ENCODE results near the gene ARHGEF7. TPM values are rescaled to one million over a fixed set of nuclear protein-coding genes. Genes with fewer than 3 reads are reported as not detected.

ARHGEF7 gene
- total RNA-seq, 1 experiment from 2014 or later, result 46.2 TPM

DNA sequence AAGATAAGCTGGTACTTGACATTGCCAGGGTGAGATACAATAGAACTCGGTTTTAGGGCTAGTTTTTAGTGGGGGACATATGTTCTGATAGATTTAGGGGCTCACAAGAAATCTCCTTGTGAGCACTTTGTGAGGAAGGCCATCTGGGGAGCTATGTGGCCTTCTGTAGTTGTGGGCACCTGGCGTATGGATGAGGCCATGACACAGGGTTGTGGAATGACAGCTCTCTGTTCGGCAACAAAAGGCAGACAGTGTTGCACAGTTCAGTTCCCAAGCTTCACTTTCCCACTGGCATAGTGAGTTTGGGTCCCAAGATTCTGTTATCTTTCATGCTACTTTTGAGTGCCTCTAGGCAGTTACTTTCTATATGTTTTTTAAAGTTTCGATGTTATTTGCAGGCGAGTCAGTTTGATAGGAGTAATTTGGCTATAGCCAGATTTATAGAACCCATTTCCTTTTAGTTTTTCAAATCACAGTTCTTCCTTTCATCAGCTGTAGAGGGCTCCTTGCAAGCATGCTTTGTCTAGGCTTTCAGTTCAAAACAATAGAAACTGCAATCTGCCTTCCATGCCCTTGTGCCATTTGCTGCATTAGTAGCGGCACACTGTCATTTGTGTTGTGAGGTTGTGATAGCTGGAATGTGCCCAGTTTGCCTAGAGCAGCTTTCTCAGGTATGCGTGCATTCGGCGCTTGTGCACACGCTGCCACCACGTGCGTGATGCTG, 134.7 kb downstream of the ARHGEF7 start:
- POLR2A ChIA-PET, result no interaction called here

More for the DNA sequence above, 134.7 kb downstream of the ARHGEF7 start:
- Histone ChIP-seq H3K79me2 (ENCODE audit: insufficient read depth, low read length) (peaks cover 28% of the 10 kb centered on the region; the same call in 1 of the 2 replicates), H4K20me1 (ENCODE audit: insufficient read depth) (no peaks in the 10 kb centered on the region), H3K9me2 (ENCODE audit: insufficient read depth) (no peaks in the 10 kb centered on the region), H3K9me3 (ENCODE audit: control insufficient read depth in 1 of 2, insufficient read depth in 1 of 2, low read depth in 1 of 2, low read length in 2 of 2) (no peaks in the 10 kb centered on the region), H3K9ac (ENCODE audit: low read length) (no peak overlapping the region), H3K27ac (ENCODE audit: low read depth, low read length) (no peak overlapping the region), H3K4me3 (replicated peaks in 1 of 2; ENCODE audit: low read depth in 1 of 2, low read length in 2 of 2) (no peak overlapping the region), H3K27me3 (ENCODE audit: insufficient read depth, low read length) (no peaks in the 10 kb centered on the region), H3K36me3 (ENCODE audit: control insufficient read depth in 1 of 2, insufficient read depth in 2 of 2, low read length in 2 of 2) (peaks cover 2 to 10% of the 10 kb centered on the region in 2 experiments; a peak in 1 of 4 replicates), H2AFZ (ENCODE audit: low read depth, low read length, poor library complexity, severe bottlenecking) (no peak overlapping the region), H3K4me1 (ENCODE audit: control insufficient read depth in 1 of 2, insufficient read depth in 2 of 2, low read length in 2 of 2) (no peaks in the 10 kb centered on the region), H3K4me2 (ENCODE audit: low read length) (no peak overlapping the region)
- ChIA-PET RAD21 (ENCODE audit: low non-redundant PET in 1 of 2, low total read pairs in 2 of 2, uncharacterized antibody in 2 of 2, unreplicated experiment in 2 of 2) (no interaction called here), CTCF (no interaction called here)
- no TSS peak for BruUV-seq (replicated peaks)
- ATAC-seq, result no peak
- no peak for DNase-seq (ENCODE audit: low read depth, low spot score)
- intact Hi-C loops (cut with micrococcal nuclease), result loop anchor here (10.0 kb wide), 1 partner anchor 65 kb away; no protein-coding TSS in a partner anchor
- TF ChIP-seq ZNF274 (IDR thresholded peaks at IDR 0.05; ENCODE audit: low read depth, low read length) (no peak), ATF3 (IDR thresholded peaks at IDR 0.05) (no peak), CTCF (IDR thresholded peaks at IDR 0.05 in 2 of 3, conservative IDR thresholded peaks at IDR 0.05 in 1 of 3; ENCODE audit: borderline replicate concordance in 1 of 3, insufficient read depth in 1 of 3, low read depth in 2 of 3, low read length in 2 of 3) (no peak), YY1 (IDR thresholded peaks at IDR 0.05; ENCODE audit: extremely low read depth, insufficient replicate concordance, low read depth, low read length) (no peak), SP1 (IDR thresholded peaks at IDR 0.05; ENCODE audit: low read depth) (no peak), ELF1 (IDR thresholded peaks at IDR 0.05; ENCODE audit: borderline replicate concordance, low read depth) (no peak), RAD21 (IDR thresholded peaks at IDR 0.05; ENCODE audit: low read depth) (no peak), TCF7L2 (IDR thresholded peaks at IDR 0.05; ENCODE audit: borderline replicate concordance, extremely low read depth, insufficient read depth, insufficient read length) (no peak), CBX3 (IDR thresholded peaks at IDR 0.05; ENCODE audit: low read depth) (no peak), JUND (IDR thresholded peaks at IDR 0.05) (no peak), POLR2AphosphoS5 (IDR thresholded peaks at IDR 0.05; ENCODE audit: low read depth, low read length) (no peak), EGR1 (IDR thresholded peaks at IDR 0.05; ENCODE audit: low read depth) (no peak), EZH2phosphoT487 (IDR thresholded peaks at IDR 0.05; ENCODE audit: borderline replicate concordance) (no peak), ZFX (IDR thresholded peaks at IDR 0.05) (no peak), SRF (IDR thresholded peaks at IDR 0.05; ENCODE audit: low read depth) (no peak), EZH2 (IDR thresholded peaks at IDR 0.05) (no peak), SIN3A (IDR thresholded peaks at IDR 0.05; ENCODE audit: low read depth) (no peak)
- TF ChIP-seq, protein P1, sequence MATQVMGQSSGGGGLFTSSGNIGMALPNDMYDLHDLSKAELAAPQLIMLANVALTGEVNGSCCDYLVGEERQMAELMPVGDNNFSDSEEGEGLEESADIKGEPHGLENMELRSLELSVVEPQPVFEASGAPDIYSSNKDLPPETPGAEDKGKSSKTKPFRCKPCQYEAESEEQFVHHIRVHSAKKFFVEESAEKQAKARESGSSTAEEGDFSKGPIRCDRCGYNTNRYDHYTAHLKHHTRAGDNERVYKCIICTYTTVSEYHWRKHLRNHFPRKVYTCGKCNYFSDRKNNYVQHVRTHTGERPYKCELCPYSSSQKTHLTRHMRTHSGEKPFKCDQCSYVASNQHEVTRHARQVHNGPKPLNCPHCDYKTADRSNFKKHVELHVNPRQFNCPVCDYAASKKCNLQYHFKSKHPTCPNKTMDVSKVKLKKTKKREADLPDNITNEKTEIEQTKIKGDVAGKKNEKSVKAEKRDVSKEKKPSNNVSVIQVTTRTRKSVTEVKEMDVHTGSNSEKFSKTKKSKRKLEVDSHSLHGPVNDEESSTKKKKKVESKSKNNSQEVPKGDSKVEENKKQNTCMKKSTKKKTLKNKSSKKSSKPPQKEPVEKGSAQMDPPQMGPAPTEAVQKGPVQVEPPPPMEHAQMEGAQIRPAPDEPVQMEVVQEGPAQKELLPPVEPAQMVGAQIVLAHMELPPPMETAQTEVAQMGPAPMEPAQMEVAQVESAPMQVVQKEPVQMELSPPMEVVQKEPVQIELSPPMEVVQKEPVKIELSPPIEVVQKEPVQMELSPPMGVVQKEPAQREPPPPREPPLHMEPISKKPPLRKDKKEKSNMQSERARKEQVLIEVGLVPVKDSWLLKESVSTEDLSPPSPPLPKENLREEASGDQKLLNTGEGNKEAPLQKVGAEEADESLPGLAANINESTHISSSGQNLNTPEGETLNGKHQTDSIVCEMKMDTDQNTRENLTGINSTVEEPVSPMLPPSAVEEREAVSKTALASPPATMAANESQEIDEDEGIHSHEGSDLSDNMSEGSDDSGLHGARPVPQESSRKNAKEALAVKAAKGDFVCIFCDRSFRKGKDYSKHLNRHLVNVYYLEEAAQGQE (IDR thresholded peaks at IDR 0.05; ENCODE audit: low read depth), result no peak
- TF ChIP-seq, protein P2, sequence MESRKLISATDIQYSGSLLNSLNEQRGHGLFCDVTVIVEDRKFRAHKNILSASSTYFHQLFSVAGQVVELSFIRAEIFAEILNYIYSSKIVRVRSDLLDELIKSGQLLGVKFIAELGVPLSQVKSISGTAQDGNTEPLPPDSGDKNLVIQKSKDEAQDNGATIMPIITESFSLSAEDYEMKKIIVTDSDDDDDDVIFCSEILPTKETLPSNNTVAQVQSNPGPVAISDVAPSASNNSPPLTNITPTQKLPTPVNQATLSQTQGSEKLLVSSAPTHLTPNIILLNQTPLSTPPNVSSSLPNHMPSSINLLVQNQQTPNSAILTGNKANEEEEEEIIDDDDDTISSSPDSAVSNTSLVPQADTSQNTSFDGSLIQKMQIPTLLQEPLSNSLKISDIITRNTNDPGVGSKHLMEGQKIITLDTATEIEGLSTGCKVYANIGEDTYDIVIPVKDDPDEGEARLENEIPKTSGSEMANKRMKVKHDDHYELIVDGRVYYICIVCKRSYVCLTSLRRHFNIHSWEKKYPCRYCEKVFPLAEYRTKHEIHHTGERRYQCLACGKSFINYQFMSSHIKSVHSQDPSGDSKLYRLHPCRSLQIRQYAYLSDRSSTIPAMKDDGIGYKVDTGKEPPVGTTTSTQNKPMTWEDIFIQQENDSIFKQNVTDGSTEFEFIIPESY (IDR thresholded peaks at IDR 0.05; ENCODE audit: extremely low read depth, insufficient replicate concordance, low read length), result no peak
- TF ChIP-seq, protein P3, sequence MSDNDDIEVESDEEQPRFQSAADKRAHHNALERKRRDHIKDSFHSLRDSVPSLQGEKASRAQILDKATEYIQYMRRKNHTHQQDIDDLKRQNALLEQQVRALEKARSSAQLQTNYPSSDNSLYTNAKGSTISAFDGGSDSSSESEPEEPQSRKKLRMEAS (IDR thresholded peaks at IDR 0.05), result no peak
